HG02798 (cell line): Measurements from ENCODE around the gene USH2A.
A peak's percentile ranks its signal among the peaks of the same experiment; 100 is the strongest.

Source experiments
- ATAC-seq: cut with Tn5 transposase; IDR thresholded peaks from one replicate; pipeline ENCODE4 v1.9.1; 2021; ENCODE audit warnings: mild to moderate bottlenecking; ENCODE audit not compliant: unreplicated experiment, poor library complexity

USH2A gene

DNA sequence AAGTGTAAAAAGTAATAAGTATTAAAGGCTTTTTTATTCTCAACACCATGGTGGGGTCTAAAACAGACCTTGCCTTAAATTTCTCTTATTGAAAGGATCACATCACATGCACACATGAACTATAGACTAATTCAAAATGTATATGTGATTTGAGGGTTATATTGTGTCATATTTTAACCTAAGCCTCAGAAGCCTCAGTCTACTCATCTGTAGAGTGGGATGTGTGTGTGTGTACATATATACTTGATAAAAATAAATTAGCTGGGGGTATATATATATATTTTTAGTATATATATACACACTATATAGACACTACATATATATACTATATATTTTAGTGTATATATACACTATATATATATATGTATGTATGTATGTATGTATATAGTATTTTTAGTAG, 797.3 kb downstream of the USH2A start:
- ATAC-seq: no peak

DNA sequence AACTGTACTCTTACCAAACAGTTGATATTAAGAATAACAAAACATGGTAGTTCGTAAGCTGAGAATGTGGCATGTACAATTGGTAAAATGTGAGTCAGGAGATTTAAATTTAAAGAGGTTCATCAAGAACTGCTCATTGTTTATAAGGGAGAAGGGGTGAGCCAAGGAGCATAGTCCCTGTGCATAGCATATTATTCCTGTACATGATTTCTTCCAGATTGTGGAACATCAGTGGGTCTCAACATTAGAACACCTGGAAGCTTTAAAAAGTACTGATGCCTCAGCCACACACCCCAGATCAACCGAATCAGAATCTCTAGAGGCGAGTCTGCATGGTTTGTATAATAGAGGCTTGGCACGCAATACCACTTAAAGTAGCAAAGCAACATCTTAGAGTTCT, 800.1 kb downstream of the USH2A start:
- no peak for ATAC-seq

DNA sequence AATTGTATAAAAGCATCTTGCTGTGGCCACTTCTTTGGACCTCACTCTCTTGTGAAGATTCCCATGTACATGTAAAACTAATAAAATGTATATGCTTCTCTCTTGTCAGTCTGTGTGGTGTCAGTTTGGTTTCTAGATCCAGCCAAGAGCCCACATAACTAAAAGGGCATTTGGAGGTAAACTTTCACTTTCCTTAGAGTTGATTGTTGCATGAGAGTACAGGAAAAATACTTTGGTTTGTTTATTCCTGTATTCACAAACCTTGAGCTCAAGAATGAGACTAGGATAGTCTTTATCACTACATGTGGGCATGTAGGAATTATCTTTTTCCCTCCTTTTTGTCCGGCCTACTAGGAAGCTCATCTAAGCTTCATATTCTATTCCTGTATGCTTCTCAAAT, 805.3 kb downstream of the USH2A start:
- no peak for ATAC-seq

DNA sequence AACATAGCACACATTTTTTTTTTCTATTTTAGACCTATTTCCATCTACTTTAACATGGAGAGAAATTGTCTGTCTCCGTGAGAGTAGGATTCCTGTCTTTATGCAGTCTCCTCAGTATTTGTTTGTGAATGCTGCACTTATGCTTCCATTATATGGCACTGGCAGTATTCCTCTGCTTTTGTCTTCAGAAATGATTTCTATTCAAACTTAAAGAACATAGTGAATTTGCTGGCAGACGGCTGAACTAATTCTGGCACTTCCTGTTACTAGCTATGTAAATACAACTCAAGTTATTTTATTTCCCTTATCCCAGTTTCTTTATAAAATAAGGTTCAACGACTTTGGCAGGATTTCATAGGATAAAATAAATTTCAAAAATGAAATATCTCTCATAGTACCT, 810.9 kb downstream of the USH2A start:
- no peak for ATAC-seq

DNA sequence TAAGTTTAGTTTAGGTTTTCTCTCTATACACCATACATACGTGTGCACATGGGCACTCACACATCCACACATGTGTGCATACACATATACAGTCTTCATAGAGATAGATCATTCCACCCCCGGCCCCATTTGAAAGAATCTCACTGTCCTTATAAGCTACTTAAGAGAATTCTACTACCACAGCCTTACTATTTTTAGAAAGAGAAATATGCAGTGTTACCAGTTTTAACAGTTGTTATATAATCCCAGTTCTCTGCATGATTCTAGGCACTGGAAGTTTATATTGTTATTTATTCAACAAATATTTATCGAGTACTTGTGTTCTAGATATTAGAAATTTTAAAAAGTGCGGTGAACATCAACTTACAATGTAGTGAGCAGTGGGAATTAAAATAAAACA, 814.6 kb downstream of the USH2A start:
- no peak for ATAC-seq

DNA sequence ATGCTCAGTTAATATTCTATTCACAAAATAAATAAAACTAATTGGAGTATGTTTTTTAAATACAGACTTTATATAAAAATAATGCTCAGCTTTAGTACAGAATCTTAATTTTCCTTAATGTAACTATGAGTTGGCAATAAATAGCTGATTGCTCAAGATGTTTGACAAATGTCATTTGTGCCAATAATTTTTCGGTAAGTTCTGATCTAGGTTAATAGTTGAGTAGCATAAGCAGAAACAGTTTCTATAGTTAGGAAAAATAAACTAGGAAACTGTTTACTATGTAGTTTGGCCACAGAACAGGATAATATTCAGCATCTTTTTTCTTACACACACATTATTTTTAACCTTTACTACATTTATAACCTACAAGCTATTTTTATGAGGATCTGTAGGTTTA, 815.8 kb downstream of the USH2A start:
- no peak for ATAC-seq

DNA sequence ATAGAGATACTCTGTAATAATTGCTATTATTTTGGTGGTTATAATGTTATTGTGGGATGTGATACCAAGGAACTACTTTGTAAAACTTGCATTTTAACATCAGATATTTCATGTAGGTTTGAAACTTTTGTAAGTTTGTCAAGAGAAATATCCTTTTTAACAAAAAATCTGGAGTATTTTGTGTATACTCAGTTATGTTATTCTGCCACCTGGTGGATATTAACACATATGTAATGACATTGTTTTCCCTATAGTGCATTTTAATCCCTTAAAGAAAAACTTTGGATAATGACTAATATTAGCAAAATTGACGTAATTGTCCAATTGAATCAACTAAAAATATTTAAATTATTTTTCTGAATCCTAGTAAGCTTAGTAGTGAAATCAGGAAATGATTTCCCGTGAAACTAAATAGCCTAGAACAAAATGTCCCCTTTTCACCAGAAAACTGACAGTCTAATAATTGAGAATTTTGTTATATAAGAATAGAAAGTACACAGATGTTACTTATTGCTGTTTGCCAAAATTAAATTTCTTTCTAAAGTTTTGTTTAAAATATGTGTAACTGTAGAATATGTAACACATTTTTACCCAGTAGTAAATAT, 816.6 kb downstream of the USH2A start:
- no peak for ATAC-seq

DNA sequence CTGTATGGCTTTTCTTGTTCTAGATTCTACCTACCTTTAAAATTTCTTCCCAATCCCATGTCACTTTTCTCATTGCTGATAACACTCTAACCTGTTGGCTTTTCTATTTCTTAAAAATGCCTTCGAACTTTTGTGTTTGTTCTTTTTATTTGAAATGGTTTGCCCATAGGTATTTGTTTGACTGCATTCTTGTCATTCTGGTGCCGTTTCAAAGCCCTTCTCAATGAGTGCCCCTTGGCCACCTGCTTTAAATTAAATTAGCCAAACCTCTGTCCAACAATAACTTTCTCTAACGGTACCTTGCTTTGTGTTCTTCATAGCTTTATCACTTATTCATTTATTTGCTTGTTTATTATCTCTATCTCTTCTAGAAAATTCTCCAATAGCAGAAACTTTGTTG, 817.2 kb downstream of the USH2A start:
- no peak for ATAC-seq

DNA sequence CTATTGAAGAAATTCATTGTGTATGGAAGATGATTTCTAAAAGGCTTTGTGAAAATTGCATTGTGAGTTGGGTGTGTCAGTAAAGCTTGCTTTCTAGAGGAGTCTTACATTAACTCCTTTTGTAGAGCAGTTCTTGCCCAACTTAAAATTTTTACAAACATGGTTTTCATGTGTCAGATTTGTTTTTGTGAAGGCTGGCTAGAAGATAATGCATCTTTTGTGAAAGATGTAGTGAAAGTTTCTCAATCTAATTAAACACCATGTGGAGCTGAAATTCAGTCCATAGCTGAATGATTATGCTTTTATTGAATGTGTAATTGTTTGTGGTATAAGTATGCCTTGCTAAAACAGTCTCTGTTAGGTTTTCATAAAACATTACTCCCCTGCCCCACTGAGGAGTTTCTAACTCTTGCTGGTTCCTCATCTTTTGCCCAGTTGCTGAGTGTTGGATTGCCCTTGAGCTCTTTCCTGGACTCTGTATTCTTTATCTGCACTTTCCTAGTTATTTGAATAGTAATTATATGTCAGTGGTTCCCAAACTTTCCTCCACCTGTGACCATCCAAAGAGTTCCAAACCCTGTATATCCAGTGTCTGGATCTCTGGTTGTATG, 818.1 kb downstream of the USH2A start:
- ATAC-seq: no peak

DNA sequence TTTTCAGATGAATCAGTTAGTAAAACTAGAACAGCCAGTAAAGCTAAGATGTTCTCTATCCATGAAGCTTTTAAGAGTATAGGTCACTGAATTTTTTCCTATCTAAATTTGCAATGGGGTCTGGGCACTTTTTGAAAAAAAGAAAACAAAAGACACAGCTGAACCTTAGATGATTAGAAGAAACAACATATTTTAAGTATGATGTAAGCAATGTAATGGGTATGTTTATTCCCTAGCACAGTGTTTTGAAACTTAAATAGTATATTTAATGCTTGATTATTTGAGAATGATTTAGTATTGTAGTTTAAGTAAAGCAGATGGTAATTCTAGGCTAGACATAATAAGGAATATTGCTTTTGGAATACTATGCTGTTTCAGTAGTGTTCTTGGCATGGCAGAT, 819.9 kb downstream of the USH2A start:
- ATAC-seq: no peak

DNA sequence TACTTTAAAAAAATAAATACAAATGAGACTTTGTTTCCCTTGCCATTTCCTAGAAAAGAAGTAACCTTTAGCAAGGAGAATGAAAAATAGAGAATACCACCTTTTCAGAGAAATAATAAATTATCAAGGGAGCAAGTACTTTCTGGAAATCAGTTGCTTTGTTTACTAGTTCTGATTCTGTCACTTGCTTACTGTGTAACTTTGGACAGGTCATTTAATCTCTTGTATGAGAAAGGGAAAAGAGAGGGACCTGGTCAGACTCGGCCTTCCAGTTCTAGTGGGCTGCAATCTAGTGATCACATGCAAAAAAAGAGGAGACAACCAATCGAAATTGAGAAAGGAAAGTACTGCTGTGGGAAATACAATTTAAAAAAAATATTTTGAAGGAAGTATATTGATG, 822.0 kb downstream of the USH2A start:
- no peak for ATAC-seq

DNA sequence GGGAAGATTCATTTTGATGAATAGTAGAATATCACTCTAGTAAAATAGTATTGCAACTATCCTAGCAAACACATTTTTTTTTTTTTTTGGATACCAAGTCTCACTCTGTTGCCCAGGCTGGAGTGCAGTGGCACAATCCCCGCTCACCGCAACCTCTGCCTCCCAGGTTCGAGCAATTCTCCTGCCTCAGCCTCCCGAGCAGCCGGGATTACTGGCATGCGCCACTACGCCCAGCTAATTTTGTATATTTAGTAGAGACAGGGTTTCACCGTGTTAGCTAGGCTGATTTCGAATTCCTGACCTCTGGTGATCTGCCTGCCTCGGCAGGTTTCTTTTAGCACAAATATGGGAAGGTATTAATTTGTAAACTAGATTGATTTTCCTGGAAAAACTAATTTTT, 822.4 kb downstream of the USH2A start:
- no peak for ATAC-seq

DNA sequence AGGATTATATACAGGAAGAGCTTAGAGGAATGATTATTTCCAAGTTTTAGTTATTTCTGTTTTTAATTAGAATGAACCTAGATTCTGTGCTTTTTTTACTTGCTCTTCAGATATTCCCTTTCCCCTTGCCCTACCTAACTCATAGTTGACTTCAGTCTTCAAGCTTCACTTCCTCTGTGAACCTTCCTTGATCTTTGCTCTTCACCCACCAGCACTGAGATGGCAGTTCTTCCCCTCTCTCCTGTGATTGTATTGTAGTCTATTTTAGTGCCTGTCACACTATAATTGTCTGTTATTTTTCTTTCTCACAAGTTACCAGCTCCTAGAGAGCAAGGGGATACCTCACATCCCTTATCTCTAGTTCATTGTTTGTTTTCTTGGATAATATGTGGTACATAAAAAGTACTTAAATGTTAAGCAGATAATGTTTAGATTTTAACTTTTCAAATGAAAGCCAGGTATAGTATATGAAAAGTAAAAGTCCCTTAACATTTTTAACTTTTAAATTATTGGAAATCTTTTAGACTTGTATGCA, 822.9 kb downstream of the USH2A start:
- no peak for ATAC-seq

DNA sequence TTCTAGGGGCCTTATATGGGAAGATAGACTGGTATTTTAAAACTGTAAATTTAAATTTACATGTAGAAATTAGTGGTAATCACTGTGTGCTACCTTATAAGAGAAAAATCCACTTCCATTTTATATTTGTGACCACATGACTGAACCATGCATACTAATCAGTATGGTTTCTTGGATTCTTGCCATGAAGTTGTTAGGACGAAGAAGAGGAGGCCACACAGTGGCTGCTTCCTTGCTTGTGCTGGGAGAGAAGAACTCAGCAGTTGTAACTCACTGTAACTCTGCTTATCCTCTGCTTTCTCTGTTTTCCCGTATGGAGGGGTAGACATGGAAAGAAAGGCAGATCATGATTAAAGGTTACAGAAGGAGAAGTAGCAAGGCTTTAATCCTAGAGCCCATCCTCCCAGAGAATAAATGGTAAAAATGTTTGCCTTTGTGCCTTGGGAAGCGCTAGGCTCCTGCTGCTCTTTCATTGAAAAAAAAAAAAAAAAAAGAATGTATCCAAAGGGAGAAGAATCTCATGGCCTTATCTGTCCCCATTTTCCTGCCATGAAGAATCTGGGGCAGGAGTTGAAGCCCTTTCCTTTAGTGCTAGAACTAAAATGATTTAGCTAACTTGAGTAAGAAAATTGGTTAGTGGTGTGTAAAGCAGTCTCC, 823.7 kb downstream of the USH2A start:
- ATAC-seq: no peak

DNA sequence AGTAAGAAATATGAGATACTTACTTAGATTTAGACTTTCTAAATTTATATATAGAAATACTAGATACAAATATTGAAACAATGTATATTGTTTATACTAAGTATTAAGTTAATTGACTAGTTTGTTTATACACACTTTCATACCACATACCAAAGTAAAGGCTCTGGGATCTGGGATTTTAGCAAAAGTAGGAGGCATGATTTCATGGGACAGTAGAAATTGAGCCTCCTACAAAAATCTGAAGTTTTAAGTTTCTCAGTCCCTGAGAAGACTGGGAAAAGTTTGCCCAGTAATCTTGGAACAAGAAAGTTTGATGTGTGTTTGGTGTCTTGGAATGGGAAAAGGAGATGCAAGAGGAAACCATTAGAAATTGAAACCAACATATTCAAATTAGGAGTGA, 825.3 kb downstream of the USH2A start:
- no peak for ATAC-seq

DNA sequence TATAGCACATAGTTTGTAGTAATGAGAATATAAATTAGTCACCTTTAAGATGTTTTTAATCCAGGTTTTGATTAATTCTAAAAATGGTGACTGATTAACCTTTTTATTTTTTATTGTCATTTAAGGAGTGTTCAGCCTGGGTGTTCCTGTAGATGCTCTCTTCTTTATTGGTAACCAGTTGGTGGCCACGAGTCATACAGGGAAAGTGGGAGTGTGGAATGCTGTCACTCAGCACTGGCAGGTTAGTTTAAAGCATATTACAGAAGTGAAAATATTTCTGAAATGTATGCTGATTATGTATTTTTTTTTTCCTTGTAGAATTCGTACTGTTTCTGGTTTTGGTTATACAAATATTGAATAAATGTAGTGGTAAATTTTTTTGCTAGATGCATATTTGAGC, 828.0 kb downstream of the USH2A start:
- ATAC-seq: no peak

DNA sequence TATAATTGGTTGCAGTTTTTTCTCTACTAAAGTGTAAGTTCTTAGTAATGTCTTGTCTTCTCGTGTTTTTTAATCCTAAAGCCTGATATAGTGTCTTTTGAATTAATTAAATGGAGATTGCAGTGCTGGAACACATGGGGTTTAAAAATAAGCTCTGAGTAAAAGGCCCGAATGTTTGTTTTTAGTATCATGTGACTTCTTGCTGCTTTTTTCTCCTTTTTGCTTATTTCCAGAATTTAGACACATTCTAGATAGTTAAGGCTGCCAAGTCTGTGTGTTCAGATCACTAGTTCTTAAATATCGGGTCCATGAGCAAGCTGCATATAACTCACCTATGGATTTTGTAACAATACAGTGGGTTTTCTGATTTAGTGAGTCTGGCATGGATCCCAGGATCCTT, 828.6 kb downstream of the USH2A start:
- no peak for ATAC-seq

DNA sequence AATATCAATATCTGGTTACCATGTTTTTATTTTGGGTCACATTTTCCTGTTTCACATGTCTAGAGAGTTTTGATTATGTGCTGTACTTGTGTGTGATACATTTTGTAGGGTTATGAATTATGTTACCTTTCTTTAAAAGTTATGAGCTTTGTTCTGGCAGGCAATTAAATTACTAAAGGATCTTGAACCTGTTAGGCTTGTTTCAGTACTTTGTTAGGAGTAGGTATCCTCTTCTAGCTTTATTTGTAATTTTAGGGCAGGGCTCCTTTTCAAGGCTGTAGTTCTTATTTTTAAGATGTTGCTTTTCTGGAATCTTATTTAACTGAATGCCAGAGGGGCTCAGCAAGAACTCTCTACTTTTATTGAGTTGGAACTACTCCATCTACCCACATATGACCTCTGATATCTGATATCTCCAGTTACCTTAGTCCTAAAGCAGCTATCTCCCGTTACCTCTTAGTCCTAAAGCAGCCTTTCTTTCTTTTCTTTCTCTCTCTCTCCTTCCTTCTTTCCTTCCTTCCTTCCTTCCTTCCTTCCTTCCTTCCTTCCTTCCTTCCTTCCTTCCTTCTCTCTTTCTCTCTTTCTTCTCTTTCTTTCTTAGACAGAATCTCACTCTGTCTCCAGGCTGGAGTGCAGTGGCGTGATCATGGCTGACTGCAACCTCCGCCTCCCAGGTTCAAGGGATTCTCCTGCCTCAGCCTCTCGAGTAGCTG, 832.3 kb downstream of the USH2A start:
- ATAC-seq: no peak

DNA sequence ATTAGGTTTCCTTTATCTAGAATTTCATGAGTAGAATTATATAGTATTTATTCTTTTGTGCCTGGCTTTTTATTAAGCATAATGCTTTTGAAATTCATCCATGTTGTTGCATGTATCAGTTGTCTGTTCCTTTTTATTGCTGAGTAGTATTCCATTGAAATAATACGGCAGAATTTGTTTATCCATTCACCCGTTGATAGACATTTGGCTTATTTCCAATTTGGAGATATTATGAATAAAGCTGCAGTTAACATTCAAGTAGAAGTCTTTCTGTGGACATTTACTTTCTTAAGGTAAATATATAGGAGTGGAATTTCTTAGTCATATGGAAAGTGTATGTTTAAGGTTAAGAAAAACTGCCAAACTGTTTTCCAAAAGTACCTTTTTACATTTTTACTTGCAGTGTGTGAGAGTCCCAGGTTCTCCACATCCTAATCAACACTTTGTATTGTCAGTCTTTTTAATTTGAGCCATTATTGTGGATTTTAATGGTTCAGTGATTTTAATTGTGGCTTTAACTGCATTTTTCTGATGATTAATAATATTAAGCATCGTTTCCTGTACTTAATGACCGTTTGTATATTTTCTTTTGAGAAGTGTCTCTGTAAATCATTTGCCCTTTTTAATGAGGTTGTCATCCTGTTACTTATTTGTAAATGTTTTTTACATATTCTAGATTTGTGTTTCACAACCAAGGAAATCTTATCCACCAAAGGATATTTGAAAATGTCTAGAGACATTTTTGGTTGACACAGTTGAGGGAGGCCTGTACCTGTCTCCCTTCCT, 833.4 kb downstream of the USH2A start:
- ATAC-seq: no peak

DNA sequence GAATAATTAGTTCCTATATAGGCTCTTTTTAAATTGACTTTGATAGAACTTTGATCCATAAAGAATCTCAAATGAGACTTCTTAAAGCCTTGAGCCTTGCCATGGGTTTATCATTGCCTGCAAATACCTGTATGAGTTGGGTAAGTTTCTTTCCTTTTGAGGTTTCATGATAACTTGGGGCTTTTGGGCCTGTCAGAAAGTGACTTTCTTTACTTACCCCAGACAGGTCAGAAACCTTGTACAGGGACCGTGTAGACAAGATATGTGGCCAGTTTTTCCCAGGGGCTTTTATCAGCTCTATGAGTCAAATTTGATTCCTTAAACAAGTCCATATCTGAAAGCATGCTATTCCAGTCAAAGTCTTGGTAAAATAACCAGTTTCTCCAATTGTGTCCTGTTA, 838.9 kb downstream of the USH2A start:
- ATAC-seq: peak; percentile 73
